HG03066 (cell line): ENCODE measurements around the gene CLASP1.
"Not testable (repeated sequence)": the region's sequence is repeated elsewhere in the genome, so short reads cannot be mapped to it uniquely, and the experiment has no call there.

Experiments used
- ATAC-seq: cut with Tn5 transposase; IDR thresholded peaks from one replicate; pipeline ENCODE4 v1.9.1; 2021; ENCODE audit warnings: low read depth; ENCODE audit not compliant: unreplicated experiment

CLASP1 gene

DNA sequence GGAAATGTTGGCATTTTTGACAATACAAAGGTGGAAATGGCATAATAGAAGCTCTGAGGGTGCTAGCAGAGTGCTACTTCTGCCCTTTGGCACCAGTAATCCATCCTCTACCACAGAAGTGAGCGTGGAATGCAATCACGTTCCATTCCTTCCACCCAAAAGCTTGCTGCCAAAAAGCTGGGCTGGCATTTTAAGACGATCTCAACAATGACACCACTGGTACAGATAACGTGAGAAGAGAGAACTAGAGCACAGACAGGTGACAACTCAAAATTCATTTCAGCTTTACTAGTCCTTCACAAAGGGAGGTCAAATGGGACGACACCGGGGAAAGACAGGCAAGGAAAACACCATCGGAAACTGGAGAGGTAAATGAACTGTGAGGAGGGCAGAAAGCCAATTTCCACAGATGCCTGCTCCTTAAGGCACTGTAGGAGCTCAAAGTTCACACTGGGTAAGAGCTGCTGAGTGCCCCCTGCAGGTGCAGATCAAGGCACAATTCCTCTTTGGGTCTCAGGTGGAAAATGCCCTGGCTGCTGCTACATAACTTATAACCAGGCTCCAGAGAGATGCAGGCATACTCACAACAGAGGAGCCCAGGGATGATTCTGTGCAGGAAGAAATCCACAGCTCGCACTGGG is 169.3 kb downstream of the CLASP1 start:
- ATAC-seq = no peak

DNA sequence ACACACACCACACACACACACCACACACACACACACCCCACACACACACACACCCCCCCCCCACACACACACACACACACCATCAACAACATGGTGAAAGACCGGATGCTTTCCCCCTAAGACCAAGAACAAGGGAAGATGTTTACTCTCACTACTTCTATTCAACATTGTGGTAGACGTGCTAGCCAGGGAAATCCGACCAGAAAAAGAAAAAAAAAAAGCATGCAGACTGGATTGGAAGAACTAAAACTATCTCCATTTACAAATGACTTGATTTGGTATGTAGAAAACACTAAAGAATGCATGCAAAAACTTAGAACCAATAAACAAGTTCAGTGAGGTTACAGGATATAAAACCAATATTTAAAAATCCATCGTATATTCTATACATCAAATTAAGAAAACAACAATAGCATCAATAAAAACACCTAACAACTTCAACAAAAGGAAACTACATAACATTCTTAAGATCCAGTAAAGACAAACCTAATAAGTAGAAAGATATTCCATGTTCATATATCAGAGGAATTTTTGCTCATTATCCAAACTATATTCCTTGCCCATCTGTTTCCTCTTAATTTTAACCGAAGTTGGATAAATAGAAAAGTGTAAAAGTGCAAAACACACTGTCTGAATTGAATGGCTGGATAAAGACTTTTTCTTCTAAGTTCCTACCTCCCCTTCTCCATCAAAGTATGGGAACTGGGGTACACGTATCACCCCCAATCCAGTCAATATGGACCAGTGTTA is 170.1 kb downstream of the CLASP1 start:
- no peak for ATAC-seq

DNA sequence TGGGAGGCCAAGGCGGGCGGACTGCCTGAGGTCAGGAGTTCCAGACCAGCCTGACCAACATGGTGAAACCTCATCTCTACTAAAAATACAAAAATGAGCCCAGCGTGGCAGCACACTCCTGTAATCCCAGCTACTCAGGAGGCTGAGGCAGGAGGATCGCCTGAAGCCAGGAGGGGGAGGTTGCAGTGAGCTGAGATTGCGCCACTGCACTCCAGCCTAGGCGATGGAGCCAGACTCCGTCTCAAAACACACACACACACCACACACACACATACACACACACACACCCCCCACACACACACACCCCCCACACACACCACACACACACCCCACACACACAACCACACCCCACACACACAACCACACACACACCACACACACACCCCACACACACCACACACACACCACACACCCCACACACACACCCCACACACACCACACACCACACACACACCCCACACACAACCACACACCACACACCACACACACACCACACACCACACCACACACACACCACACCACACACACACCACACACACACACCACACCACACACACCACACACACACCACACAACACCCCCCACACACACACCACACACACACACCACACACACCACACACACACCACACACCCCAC is 170.8 kb downstream of the CLASP1 start:
- not testable (repeated sequence) for ATAC-seq

DNA sequence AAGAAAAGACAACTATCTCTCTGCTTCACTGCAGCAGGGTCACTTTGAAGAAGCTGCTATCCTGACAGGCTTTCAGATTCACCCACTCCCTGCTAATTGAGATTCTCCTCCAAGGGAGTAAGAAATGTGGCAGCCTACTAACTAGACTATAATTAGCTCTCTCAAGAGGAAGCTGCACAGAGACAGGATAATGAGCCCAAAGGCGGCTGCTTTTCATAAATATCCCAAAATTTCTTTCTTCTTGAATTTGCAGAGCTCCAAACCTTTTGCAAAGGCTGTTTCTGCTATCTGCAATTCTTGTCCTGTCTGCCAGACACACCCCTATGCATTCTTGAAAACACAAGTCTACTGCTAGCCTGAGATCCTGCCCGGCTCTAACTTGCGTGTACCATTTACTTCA is 172.6 kb downstream of the CLASP1 start:
- ATAC-seq = no peak

DNA sequence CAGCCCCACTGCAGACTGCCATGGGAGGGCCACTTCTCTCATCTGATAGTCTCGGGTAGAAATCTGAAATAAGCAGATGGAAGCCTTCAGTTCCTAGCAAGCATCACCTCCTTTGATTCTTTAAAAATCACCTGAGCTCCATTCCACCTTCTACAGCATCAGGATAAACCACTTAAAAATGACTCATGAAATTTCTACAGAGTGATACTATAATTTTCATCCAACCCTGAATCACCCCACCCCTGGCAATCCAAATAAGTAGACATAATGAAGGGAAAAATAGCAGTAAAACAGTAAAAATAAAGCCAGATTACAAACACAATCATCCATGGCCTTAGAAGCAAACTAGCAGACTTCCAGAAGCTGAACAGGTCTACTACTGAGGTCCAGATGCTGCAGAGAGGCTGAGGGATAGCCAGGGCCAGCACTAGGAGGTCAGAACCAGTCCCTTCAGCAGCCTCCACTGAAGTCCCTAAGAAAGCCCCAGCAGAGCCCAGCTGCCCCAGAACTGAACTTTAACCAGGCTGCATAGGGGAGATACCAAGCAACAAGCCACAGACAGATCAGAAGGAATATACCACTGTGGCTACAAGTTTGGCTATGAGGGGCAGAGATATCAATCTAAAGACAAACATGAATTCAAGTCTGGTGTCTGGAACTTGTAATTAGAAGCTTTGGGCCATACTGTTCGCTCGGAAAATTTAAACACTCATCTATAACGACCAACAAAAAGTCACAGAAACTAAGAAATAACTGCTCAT is 173.3 kb downstream of the CLASP1 start:
- ATAC-seq = no peak

DNA sequence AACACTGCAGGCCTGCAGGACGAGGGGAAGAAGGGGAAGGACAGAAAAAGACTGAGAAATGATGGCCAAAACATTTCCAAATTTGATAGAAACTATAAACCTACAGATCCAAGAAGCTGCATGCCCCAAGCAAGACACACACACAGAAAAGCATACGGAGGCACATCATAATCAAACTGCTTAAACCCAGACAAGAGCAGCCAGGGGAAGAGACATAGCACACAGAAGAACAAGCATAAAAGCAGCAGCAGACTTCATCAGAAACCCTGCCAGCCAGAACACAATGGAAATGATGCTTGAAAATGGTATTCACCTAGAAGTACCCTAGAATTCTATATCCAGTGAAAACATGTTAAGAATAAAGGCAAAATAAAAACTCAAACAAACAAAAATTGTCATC is 175.8 kb downstream of the CLASP1 start:
- no peak for ATAC-seq

DNA sequence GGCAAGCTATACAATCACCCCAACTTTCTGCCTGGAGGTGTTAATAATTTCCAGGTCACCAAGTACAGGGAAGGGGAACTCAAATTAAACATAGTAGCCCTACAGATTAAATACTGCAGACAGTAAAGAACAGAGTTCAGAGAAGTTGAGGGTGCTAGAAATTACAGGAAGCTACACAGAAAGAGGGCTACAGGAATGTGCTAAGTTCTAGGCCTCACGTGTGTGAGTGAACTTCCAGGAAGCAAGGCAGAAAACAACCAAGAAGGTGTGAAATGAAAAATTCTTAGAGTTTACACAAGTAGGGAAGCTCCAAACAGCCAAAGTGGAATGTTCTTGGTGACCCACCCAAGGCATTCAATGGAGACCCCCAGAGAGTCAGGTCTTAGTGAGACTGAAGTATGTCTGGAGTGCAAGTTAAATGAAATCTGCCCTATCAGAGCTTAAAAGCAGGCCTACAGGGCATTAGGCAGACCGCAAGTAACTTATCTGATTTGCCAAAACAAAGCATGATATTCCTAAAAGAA is 176.7 kb downstream of the CLASP1 start:
- no peak for ATAC-seq

DNA sequence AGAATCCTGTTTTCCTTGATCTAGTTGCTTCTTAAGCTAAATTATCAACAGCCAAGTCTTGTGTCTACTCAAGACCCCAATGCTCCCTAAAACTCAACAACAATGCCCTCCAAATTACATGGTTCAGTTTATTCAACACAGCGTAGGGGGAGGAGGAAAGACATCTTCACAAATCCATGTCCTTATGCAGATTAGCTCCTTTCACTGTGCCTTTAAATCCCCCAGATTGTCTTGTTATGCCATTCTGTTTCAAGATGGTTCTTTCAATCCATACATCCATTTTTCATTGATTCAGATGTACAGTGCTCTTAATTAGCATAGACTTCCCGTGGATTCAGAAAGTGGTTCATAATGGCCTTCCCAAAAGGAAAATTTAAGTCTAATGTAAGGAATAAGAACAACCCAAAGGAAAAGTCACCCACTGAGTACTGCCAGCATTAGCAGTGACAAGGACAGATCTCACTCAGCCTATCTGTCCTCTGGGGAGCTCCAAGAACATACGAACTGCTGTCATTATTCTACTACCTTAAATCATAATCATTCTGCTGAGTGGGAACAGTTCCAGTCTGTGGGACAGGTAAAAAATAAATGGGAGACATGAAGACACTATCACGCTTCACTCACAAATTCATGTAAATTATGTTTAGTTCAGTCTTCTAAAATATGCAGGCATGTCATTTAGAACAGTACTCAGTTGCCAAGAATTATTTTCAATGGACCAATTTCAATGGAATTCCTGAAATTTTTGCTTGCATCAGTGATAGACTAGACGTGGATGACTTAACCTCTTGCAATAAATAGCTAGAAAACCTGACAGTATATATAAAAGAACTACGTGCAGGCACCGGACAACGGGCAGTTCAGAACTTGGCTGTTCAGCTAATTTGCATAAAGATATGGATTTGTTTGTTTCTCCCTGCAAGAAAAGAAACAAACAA is 177.5 kb downstream of the CLASP1 start:
- no peak for ATAC-seq

DNA sequence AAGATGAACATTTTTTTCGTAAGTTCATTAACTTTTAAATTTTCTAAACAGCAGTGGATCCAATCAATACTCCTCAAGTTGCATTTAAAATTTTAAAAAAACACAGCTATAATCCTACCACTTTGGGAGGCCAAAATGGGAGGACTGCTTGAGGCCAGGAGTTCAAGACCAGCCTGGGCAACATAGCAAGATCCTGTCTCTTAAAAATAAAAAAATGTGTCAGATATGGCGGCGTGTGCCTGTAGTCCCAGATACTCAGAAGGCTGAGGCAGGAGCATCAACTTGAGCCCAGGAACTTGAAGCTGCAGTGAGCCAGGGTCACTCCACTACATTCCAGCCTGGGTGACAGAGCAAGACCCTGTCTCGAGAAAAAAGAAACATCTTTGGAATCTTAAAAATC is 178.3 kb downstream of the CLASP1 start:
- no peak for ATAC-seq

DNA sequence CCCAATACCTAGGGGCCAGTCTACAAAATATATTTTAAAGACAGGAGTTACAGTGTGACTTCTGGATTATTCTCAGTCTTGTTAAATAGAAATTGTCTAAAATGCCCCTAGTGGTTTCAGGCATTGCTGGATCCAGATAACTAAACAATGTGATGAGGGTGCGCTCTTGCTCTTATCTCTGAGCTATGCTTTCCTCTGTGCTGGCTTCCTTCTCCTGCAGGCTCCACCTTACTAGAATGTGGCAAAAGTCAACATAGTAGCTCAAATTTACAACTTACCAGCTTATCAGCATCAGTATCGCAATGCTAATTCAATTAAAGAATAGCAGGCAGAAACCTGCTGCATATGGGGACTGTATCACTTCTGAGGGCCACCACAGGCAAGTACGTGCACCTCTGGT is 179.9 kb downstream of the CLASP1 start:
- ATAC-seq = no peak

DNA sequence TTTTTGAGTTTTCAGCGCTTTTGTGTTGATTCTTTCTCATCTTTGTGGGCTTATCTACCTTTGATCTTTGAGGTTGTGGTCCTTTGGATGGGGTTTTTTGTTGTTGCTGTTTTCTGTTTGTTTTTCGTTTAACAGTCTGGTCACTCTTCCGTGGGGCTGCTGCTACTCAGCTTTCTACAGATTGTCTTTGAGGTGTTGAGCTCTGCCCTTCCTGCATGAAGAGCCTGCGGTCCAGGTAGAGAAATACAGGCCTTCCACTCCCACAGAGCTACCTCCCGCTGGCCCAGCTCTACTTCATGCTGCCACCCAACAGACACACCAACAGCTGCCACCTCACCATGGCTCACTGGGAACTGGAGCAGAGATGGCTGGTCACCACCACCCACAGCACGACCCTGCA is 180.3 kb downstream of the CLASP1 start:
- no peak for ATAC-seq

DNA sequence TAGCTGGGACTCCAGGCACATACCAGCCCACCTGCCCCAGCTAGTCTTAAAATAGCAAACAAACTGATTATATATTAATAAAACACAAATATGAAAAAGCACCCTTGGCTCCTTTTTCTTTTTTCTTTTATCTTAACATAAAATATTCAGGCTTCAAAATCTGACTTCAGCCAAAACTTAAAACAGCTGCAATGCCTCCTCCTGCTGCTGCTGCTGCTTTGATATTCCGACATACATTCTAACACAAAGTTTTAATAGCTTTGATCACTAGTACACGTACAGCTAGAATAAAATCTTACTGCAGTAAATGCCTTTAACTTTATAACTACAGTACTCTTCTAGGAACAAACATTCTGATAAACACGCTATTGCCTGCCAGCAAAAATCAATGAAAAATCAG is 190.0 kb downstream of the CLASP1 start:
- ATAC-seq = no peak

DNA sequence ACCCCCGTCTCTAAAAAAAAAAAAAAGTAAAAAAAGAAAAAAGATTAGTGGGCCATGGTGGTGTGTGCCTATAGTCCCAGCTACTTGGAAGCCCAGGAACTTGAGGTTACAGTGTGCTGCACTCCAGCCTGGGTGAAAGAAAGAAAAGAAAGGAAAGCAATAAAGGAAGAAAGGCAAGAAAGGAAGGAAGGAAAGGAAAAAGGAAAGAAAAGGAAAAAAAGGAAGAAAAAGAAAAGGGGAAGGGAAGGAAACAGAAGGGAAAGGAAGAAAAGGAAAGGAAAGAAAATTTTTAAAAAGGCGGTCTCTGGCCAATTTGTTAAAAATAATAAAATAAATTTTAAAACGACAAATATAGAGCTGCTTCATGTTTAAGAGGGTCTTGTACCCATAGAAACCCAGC is 192.9 kb downstream of the CLASP1 start:
- no peak for ATAC-seq

DNA sequence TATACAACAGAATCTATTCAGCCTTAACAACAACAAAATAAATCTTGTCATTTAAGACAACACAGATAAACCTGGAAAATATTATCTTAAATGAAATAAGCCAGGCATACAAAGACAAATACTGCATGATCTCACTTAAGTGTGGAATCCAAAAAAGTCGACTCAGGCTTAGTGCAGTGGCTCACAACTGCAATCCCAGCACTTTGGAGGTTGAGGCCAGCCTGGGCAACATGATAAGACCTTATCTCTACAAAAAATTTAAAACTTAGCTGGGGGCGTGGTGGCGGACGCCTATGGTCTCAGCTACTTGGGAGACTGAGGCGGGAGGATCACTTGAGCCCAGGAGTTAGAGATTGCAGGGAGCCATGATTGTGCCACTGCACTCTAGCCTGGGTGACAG is 193.8 kb downstream of the CLASP1 start:
- ATAC-seq = no peak

DNA sequence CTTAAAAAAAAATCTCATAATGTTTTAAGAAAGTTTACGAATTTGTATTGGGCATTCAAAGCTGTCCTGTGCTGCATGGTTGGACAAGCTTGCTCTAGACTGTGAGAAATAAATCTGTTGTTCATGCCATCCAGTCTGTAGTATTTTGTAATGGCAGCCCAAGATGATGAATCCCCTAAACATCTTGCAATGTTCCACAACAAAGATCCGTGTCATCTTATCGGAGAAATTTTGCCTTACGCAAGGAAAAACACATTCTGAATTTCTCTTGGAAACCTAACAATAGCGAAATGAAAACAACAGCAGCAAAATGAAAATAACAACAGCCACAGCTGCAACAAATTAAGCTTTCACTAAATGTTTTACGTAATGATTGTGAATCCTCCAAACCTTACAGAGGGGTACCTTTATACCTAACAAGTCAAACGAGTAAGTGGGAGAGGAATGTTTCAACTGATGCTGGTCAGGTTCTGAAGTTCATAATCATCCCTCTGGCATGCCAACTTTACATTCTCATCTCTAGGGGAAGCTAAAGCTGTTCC is 194.6 kb downstream of the CLASP1 start:
- ATAC-seq = no peak

DNA sequence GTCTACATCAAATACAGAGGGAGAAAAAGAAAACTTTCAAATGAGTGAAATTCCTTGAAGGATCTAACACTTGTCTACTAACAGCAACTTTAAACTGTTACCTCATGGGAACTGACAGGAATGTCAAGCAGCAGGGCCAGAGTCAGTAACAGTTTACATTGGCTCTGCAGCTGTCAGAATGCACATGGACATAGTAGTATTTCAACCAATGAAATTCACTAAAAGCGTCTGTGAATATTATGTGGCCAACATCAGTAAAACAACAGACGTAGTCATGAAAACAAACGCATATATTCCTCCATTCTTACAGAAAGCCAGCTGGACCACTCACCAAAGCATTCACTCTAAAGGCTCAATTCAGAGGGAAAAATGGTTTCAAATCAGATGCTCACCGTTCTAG is 197.9 kb downstream of the CLASP1 start:
- no peak for ATAC-seq

DNA sequence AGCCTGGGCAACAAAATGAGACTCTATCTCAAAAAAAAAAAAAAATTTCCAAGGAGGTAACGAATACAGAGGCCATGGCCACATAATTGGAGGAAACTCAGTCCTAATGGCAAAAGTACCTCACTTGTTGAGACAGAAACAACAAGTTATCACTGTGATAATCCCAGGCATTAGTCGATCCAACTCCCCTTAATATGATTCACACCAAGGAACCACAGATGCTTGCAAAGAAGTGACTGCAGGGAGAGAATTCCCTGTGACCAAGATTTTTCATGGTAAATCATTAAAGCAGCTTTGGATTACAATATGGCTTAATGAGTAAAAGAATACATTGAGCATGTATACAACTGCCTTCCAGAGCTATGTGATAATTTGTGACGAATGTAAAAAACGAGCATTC is 199.0 kb downstream of the CLASP1 start:
- no peak for ATAC-seq

DNA sequence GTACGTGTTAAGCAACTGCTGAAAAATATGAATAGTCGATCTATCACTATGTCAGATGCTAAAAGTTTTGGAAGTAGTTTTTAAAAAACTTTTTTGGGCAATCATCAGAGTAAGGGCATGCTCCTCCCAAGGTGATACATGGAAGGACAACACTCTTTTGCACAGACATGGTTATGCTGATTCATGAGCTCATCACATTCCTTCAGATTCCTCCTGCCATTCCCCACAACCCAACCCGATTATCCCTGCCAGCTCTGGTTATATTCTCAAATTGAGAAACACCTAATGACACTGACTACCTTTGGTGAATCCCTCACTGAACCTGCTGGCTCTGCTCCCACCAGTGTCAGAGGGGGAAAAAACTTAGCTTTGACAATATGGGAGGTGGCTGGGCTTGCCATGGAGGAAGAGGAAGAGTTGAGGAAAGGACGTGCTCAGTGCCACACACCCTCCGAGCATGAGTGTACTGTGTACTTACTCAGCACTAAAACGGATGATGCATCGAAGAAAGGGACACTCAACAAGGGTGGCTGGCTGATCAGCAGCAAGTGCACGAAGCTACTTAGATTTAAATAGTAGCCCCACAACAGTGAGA is 202.5 kb downstream of the CLASP1 start:
- ATAC-seq = no peak

DNA sequence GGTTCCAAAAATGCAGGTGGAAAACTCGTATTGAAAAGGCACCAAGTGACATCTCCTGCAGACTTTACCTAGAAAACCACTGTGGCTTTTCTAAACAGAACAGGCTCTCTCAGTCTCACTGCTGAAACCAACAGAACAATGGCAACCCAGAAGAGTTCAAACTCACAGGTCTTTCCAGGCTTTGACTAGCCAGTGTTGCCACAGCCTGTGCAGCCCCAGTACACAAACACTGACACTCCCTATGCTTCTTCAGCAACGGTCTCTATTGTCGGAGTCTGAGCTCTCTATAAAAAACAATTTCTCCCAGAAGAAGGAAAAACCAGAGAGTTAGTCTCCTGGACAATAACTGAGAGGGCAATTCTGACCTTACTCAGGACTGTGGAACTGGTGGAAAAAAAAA is 206.4 kb downstream of the CLASP1 start:
- ATAC-seq = no peak
